ENCODE measurements around the gene USP17L30.
A peak's percentile ranks its signal among the peaks of the same experiment; 100 is the strongest.
"Not testable (repeated sequence)": the region's sequence is repeated elsewhere in the genome, so short reads cannot be mapped to it uniquely, and the experiment has no call there.

The USP17L30 gene, protein sequence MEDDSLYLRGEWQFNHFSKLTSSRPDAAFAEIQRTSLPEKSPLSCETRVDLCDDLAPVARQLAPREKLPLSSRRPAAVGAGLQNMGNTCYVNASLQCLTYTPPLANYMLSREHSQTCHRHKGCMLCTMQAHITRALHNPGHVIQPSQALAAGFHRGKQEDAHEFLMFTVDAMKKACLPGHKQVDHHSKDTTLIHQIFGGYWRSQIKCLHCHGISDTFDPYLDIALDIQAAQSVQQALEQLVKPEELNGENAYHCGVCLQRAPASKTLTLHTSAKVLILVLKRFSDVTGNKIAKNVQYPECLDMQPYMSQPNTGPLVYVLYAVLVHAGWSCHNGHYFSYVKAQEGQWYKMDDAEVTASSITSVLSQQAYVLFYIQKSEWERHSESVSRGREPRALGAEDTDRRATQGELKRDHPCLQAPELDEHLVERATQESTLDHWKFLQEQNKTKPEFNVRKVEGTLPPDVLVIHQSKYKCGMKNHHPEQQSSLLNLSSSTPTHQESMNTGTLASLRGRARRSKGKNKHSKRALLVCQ

DNA sequence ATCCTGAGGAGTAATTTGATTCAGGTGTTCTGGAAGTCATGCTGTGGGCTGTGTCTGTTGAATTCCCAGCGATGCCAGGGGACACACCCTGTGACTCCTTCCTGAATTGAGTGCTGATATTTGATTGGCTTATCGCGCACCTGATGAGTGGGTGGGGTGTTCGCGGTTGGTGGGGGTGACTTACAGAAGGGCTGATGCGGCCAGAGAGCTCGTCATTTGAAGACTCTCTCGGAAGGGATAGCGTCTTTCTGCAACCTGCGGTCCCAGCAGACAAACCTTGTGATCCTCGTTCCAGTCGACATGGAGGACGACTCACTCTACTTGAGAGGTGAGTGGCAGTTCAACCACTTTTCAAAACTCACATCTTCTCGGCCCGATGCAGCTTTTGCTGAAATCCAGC lies at the start of gene USP17L30:
Gene USP17L30 (plus strand): TSS at position 301 of the 400 bp plus-strand sequence. CDS start 0 bp downstream, at position 301.
- not testable (repeated sequence) for H2AFZ ChIP-seq (ENCODE audit: low read depth, low read length); H3K36me3 ChIP-seq (ENCODE audit: insufficient read depth, low read length); H3K9me3 ChIP-seq (ENCODE audit: low read length); H3K4me3 ChIP-seq (ENCODE audit: low read length); H3K27me3 ChIP-seq (ENCODE audit: insufficient read depth, low read length); H3K4me1 ChIP-seq (ENCODE audit: insufficient read depth, low read length)

DNA sequence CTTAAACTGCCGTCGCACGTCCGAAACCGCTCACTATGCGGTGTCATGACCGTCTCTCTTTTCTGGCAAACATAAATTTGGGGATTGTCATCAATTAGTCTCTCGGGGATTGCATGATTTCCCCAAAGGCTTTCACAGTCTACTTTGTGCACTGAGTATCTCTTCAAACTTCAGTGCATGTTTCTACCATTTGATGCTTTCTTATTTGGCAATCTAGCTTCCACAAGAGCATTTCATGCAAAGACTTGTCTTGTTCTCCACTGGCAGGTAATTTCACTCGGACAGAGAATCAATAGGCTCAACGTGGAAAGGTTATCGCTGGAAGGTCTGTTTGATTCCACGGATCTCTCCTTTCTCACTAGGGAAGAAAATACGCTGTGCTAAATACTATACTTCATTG lies 38.7 kb upstream of the USP17L30 start:
- not testable (repeated sequence) for H3K36me3 ChIP-seq (ENCODE audit: insufficient read depth, low read length); H3K27me3 ChIP-seq (ENCODE audit: insufficient read depth, low read length); H3K9me3 ChIP-seq (ENCODE audit: low read length); H2AFZ ChIP-seq (ENCODE audit: low read depth, low read length); H3K4me1 ChIP-seq (ENCODE audit: insufficient read depth, low read length); H3K4me3 ChIP-seq (ENCODE audit: low read length)

DNA sequence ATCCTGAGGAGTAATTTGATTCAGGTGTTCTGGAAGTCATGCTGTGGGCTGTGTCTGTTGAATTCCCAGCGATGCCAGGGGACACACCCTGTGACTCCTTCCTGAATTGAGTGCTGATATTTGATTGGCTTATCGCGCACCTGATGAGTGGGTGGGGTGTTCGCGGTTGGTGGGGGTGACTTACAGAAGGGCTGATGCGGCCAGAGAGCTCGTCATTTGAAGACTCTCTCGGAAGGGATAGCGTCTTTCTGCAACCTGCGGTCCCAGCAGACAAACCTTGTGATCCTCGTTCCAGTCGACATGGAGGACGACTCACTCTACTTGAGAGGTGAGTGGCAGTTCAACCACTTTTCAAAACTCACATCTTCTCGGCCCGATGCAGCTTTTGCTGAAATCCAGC lies 38.1 kb upstream of the USP17L30 start, which contains the start of gene USP17L24:
Gene USP17L24 (plus strand): TSS at position 301 of the 400 bp plus-strand sequence. CDS start 0 bp downstream, at position 301.
- not testable (repeated sequence) for H2AFZ ChIP-seq (ENCODE audit: low read depth, low read length); H3K4me3 ChIP-seq (ENCODE audit: low read length); H3K9me3 ChIP-seq (ENCODE audit: low read length); H3K4me1 ChIP-seq (ENCODE audit: insufficient read depth, low read length); H3K27me3 ChIP-seq (ENCODE audit: insufficient read depth, low read length); H3K36me3 ChIP-seq (ENCODE audit: insufficient read depth, low read length)

DNA sequence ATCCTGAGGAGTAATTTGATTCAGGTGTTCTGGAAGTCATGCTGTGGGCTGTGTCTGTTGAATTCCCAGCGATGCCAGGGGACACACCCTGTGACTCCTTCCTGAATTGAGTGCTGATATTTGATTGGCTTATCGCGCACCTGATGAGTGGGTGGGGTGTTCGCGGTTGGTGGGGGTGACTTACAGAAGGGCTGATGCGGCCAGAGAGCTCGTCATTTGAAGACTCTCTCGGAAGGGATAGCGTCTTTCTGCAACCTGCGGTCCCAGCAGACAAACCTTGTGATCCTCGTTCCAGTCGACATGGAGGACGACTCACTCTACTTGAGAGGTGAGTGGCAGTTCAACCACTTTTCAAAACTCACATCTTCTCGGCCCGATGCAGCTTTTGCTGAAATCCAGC lies 33.3 kb upstream of the USP17L30 start, which contains the start of gene USP17L25:
Gene USP17L25 (plus strand): TSS at position 301 of the 400 bp plus-strand sequence. CDS start 0 bp downstream, at position 301.
- not testable (repeated sequence) for H2AFZ ChIP-seq (ENCODE audit: low read depth, low read length); H3K4me3 ChIP-seq (ENCODE audit: low read length); H3K36me3 ChIP-seq (ENCODE audit: insufficient read depth, low read length)

DNA sequence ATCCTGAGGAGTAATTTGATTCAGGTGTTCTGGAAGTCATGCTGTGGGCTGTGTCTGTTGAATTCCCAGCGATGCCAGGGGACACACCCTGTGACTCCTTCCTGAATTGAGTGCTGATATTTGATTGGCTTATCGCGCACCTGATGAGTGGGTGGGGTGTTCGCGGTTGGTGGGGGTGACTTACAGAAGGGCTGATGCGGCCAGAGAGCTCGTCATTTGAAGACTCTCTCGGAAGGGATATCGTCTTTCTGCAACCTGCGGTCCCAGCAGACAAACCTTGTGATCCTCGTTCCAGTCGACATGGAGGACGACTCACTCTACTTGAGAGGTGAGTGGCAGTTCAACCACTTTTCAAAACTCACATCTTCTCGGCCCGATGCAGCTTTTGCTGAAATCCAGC lies 28.6 kb upstream of the USP17L30 start, which contains the start of gene USP17L26:
Gene USP17L26 (plus strand): TSS at position 301 of the 400 bp plus-strand sequence. CDS start 0 bp downstream, at position 301.
- not testable (repeated sequence) for H3K36me3 ChIP-seq (ENCODE audit: insufficient read depth, low read length); H3K9me3 ChIP-seq (ENCODE audit: low read length); H3K27me3 ChIP-seq (ENCODE audit: insufficient read depth, low read length); H3K4me3 ChIP-seq (ENCODE audit: low read length); H3K4me1 ChIP-seq (ENCODE audit: insufficient read depth, low read length); H2AFZ ChIP-seq (ENCODE audit: low read depth, low read length)

More for the DNA sequence above, 33.3 kb upstream of the USP17L30 start, which contains the start of gene USP17L25:
- not testable (repeated sequence) for H3K4me1 ChIP-seq (ENCODE audit: insufficient read depth, low read length); H3K27me3 ChIP-seq (ENCODE audit: insufficient read depth, low read length); H3K9me3 ChIP-seq (ENCODE audit: low read length)

DNA sequence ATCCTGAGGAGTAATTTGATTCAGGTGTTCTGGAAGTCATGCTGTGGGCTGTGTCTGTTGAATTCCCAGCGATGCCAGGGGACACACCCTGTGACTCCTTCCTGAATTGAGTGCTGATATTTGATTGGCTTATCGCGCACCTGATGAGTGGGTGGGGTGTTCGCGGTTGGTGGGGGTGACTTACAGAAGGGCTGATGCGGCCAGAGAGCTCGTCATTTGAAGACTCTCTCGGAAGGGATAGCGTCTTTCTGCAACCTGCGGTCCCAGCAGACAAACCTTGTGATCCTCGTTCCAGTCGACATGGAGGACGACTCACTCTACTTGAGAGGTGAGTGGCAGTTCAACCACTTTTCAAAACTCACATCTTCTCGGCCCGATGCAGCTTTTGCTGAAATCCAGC lies 23.8 kb upstream of the USP17L30 start, which contains the start of gene USP17L5:
Gene USP17L5 (plus strand): TSS at position 301 of the 400 bp plus-strand sequence. CDS start 0 bp downstream, at position 301.
- H2AFZ ChIP-seq (ENCODE audit: low read depth, low read length); H3K4me3 ChIP-seq (ENCODE audit: low read length); H3K27me3 ChIP-seq (ENCODE audit: insufficient read depth, low read length); H3K4me1 ChIP-seq (ENCODE audit: insufficient read depth, low read length); H3K9me3 ChIP-seq (ENCODE audit: low read length); H3K36me3 ChIP-seq (ENCODE audit: insufficient read depth, low read length): not testable (repeated sequence)

DNA sequence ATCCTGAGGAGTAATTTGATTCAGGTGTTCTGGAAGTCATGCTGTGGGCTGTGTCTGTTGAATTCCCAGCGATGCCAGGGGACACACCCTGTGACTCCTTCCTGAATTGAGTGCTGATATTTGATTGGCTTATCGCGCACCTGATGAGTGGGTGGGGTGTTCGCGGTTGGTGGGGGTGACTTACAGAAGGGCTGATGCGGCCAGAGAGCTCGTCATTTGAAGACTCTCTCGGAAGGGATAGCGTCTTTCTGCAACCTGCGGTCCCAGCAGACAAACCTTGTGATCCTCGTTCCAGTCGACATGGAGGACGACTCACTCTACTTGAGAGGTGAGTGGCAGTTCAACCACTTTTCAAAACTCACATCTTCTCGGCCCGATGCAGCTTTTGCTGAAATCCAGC lies 19.1 kb upstream of the USP17L30 start, which contains the start of gene USP17L27:
Gene USP17L27 (plus strand): TSS at position 301 of the 400 bp plus-strand sequence. CDS start 0 bp downstream, at position 301.
- not testable (repeated sequence) for H3K4me1 ChIP-seq (ENCODE audit: insufficient read depth, low read length)

DNA sequence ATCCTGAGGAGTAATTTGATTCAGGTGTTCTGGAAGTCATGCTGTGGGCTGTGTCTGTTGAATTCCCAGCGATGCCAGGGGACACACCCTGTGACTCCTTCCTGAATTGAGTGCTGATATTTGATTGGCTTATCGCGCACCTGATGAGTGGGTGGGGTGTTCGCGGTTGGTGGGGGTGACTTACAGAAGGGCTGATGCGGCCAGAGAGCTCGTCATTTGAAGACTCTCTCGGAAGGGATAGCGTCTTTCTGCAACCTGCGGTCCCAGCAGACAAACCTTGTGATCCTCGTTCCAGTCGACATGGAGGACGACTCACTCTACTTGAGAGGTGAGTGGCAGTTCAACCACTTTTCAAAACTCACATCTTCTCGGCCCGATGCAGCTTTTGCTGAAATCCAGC lies 14.3 kb upstream of the USP17L30 start, which contains the start of gene USP17L28:
Gene USP17L28 (plus strand): TSS at position 301 of the 400 bp plus-strand sequence. CDS start 0 bp downstream, at position 301.
- H3K36me3 ChIP-seq (ENCODE audit: insufficient read depth, low read length); H3K27me3 ChIP-seq (ENCODE audit: insufficient read depth, low read length); H2AFZ ChIP-seq (ENCODE audit: low read depth, low read length); H3K4me3 ChIP-seq (ENCODE audit: low read length); H3K4me1 ChIP-seq (ENCODE audit: insufficient read depth, low read length); H3K9me3 ChIP-seq (ENCODE audit: low read length): not testable (repeated sequence)

More for the DNA sequence above, 19.1 kb upstream of the USP17L30 start, which contains the start of gene USP17L27:
- H2AFZ ChIP-seq (ENCODE audit: low read depth, low read length); H3K9me3 ChIP-seq (ENCODE audit: low read length); H3K27me3 ChIP-seq (ENCODE audit: insufficient read depth, low read length); H3K4me3 ChIP-seq (ENCODE audit: low read length); H3K36me3 ChIP-seq (ENCODE audit: insufficient read depth, low read length): not testable (repeated sequence)

DNA sequence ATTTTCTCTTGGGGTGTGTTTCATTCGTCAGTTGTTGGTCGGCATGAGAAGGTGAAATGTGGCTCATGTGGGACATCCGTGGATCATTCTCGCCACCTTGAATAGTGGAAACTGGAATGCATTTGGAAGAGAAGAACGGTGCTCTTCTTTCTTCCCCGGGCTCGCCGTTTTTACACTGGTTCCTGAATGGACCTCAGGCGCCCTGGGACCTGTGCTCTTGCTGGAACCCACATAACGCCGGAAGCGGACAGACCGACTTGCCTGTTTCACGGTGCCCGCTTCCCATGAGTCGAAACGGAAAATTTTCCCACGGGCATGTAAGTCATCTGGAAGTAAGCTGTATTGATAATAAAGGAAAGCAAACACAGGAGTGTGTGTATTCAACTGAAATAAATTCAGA lies 12.1 kb upstream of the USP17L30 start:
- H3K27me3 ChIP-seq (ENCODE audit: insufficient read depth, low read length); H3K4me1 ChIP-seq (ENCODE audit: insufficient read depth, low read length); H2AFZ ChIP-seq (ENCODE audit: low read depth, low read length); H3K36me3 ChIP-seq (ENCODE audit: insufficient read depth, low read length); H3K9me3 ChIP-seq (ENCODE audit: low read length); H3K4me3 ChIP-seq (ENCODE audit: low read length): not testable (repeated sequence)

DNA sequence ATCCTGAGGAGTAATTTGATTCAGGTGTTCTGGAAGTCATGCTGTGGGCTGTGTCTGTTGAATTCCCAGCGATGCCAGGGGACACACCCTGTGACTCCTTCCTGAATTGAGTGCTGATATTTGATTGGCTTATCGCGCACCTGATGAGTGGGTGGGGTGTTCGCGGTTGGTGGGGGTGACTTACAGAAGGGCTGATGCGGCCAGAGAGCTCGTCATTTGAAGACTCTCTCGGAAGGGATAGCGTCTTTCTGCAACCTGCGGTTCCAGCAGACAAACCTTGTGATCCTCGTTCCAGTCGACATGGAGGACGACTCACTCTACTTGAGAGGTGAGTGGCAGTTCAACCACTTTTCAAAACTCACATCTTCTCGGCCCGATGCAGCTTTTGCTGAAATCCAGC lies 9.6 kb upstream of the USP17L30 start, which contains the start of gene USP17L29:
Gene USP17L29 (plus strand): TSS at position 301 of the 400 bp plus-strand sequence. CDS start 0 bp downstream, at position 301.
- not testable (repeated sequence) for H3K4me3 ChIP-seq (ENCODE audit: low read length); H3K9me3 ChIP-seq (ENCODE audit: low read length); H3K36me3 ChIP-seq (ENCODE audit: insufficient read depth, low read length); H2AFZ ChIP-seq (ENCODE audit: low read depth, low read length); H3K4me1 ChIP-seq (ENCODE audit: insufficient read depth, low read length); H3K27me3 ChIP-seq (ENCODE audit: insufficient read depth, low read length)

DNA sequence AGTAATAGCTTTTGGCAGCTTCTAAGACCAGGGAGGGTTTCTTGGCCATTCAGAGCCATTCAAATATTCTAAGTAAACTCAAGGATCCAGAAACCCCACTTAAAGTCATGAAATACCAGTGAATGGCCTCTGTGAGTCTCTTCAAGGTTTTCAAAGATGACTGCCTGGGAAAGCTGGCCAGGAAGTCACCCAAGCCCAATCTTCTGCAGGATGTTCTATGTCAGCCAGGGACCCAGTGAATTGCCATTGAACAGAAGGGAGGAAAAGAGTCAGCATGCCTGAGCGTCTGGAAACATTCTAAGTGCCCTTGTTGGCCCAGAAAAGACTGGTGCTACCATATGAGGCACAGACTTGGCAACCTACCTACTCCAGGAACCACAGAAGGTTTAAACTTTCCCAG lies 17.0 kb downstream of the USP17L30 start:
- H3K4me3 ChIP-seq (ENCODE audit: low read length); H3K9me3 ChIP-seq (ENCODE audit: low read length); H3K36me3 ChIP-seq (ENCODE audit: insufficient read depth, low read length); H2AFZ ChIP-seq (ENCODE audit: low read depth, low read length); H3K4me1 ChIP-seq (ENCODE audit: insufficient read depth, low read length); H3K27me3 ChIP-seq (ENCODE audit: insufficient read depth, low read length): not testable (repeated sequence)

DNA sequence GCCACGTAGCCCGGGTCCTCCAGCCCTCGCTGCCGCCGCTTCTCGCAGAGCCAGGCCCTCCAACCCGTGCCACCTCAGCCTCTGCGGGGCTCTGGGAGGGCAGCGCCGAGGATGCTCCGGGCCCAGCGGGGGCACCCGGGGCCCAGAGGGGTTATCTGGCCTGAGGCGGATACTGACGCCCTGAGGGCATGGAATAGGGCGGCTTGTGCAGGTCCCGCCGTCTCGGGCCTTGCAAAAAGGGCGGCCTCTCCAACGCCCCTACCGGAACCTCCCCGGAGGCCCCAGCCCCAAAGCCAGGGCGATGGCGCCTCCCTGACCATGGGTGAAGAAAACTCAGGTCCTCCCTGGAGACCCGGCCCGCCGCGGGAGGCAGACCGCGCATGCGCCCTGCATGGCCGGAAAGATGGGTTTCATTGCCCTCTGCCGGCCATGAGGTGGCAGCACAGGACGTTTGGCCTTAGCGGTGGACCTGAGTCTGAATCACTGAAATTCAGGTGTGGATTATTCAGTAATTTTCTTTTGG lies 18.1 kb downstream of the USP17L30 start:
- peak overlapping the region; percentile 61 for H2AFZ ChIP-seq (ENCODE audit: low read depth, low read length)
- H3K4me3 ChIP-seq (ENCODE audit: low read length); H3K27me3 ChIP-seq (ENCODE audit: insufficient read depth, low read length); H3K4me1 ChIP-seq (ENCODE audit: insufficient read depth, low read length); H3K36me3 ChIP-seq (ENCODE audit: insufficient read depth, low read length); H3K9me3 ChIP-seq (ENCODE audit: low read length): not testable (repeated sequence)

DNA sequence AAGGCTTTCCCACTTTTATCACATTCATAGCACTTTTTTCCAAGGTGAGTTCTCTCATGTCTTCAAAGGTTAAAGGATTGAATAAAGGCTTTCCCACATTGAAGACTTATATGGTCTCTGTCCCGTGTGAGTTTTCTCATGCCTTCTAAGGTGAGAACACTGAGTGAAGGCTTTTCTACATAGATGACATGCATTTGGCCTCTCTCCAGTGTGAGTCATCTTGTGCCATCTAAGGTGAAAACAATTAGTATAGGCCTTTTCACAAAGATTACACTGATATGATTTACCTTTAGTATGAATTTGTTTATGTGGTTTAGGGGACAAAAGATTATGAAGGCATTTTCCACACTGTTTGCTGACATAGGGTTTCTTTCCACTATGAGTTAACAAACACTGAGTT lies 21.2 kb downstream of the USP17L30 start:
- H2AFZ ChIP-seq (ENCODE audit: low read depth, low read length): no peak overlapping the region
- H3K36me3 ChIP-seq (ENCODE audit: insufficient read depth, low read length): no peaks in the 10 kb centered on the region
- H3K27me3 ChIP-seq (ENCODE audit: insufficient read depth, low read length): no peaks in the 10 kb centered on the region
- H3K4me1 ChIP-seq (ENCODE audit: insufficient read depth, low read length): no peaks in the 10 kb centered on the region
- no peak overlapping the region for H3K4me3 ChIP-seq (ENCODE audit: low read length)
- H3K9me3 ChIP-seq (ENCODE audit: low read length): no peaks in the 10 kb centered on the region

Measured in neuron (in vitro differentiated cells).